OCI-LY1 (cell line): ENCODE measurements around the gene C5orf24.

ENCODE experiments used
- EZH2 ChIP-seq: fragments of 200-600 bp; sonication (generic), shearing (Covaris generic); IDR thresholded peaks from 2 replicates; pipeline ENCODE4 v1.8.0; 2017; ENCODE audit warnings: borderline replicate concordance, mixed run types, mild to moderate bottlenecking, antibody characterized with exemption, low read length, moderate library complexity, mixed read lengths
- TF ChIP-seq, protein P1 (sequence below): fragments of 200-600 bp; sonication (generic), shearing (Covaris generic); IDR thresholded peaks from 2 replicates; pipeline ENCODE4 v1.5.1; 2017; ENCODE audit warnings: mild to moderate bottlenecking, antibody characterized with exemption, low read length, moderate library complexity, mixed read lengths

DNA sequence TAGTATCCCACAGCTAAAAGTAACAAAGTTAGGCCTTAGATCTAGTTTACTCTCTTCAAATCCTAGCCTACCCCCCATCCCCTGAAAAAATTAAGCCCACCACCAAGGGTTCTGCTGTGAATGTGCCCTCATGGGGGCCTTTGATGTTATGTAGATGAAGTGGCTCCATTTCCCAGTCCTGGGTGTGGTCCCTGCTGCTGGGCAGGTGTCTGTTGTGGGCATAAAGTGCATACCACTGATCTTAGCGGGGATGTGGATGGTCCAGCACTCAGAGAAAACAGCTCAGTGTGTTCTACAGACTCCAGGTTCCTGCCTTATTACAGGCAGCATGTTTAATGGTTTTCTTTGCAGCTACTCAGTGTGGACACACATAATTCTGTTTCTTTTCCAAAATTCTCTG, 61.0 kb downstream of the C5orf24 start:
- TF ChIP-seq, protein P1, sequence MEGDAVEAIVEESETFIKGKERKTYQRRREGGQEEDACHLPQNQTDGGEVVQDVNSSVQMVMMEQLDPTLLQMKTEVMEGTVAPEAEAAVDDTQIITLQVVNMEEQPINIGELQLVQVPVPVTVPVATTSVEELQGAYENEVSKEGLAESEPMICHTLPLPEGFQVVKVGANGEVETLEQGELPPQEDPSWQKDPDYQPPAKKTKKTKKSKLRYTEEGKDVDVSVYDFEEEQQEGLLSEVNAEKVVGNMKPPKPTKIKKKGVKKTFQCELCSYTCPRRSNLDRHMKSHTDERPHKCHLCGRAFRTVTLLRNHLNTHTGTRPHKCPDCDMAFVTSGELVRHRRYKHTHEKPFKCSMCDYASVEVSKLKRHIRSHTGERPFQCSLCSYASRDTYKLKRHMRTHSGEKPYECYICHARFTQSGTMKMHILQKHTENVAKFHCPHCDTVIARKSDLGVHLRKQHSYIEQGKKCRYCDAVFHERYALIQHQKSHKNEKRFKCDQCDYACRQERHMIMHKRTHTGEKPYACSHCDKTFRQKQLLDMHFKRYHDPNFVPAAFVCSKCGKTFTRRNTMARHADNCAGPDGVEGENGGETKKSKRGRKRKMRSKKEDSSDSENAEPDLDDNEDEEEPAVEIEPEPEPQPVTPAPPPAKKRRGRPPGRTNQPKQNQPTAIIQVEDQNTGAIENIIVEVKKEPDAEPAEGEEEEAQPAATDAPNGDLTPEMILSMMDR: no peak
- TF ChIP-seq EZH2: no peak
